Measurements from ENCODE around the gene FLNC. TPM values are rescaled to one million over a fixed set of nuclear protein-coding genes. Genes with fewer than 3 reads are reported as not detected.

The FLNC gene, protein sequence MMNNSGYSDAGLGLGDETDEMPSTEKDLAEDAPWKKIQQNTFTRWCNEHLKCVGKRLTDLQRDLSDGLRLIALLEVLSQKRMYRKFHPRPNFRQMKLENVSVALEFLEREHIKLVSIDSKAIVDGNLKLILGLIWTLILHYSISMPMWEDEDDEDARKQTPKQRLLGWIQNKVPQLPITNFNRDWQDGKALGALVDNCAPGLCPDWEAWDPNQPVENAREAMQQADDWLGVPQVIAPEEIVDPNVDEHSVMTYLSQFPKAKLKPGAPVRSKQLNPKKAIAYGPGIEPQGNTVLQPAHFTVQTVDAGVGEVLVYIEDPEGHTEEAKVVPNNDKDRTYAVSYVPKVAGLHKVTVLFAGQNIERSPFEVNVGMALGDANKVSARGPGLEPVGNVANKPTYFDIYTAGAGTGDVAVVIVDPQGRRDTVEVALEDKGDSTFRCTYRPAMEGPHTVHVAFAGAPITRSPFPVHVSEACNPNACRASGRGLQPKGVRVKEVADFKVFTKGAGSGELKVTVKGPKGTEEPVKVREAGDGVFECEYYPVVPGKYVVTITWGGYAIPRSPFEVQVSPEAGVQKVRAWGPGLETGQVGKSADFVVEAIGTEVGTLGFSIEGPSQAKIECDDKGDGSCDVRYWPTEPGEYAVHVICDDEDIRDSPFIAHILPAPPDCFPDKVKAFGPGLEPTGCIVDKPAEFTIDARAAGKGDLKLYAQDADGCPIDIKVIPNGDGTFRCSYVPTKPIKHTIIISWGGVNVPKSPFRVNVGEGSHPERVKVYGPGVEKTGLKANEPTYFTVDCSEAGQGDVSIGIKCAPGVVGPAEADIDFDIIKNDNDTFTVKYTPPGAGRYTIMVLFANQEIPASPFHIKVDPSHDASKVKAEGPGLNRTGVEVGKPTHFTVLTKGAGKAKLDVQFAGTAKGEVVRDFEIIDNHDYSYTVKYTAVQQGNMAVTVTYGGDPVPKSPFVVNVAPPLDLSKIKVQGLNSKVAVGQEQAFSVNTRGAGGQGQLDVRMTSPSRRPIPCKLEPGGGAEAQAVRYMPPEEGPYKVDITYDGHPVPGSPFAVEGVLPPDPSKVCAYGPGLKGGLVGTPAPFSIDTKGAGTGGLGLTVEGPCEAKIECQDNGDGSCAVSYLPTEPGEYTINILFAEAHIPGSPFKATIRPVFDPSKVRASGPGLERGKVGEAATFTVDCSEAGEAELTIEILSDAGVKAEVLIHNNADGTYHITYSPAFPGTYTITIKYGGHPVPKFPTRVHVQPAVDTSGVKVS (N-terminal part only)
- total RNA-seq, result 100 to 1,000 TPM in 1 of 4 donors, 10 to 100 TPM in 3; 21.3 to 234 (median 57.9) TPM

DNA sequence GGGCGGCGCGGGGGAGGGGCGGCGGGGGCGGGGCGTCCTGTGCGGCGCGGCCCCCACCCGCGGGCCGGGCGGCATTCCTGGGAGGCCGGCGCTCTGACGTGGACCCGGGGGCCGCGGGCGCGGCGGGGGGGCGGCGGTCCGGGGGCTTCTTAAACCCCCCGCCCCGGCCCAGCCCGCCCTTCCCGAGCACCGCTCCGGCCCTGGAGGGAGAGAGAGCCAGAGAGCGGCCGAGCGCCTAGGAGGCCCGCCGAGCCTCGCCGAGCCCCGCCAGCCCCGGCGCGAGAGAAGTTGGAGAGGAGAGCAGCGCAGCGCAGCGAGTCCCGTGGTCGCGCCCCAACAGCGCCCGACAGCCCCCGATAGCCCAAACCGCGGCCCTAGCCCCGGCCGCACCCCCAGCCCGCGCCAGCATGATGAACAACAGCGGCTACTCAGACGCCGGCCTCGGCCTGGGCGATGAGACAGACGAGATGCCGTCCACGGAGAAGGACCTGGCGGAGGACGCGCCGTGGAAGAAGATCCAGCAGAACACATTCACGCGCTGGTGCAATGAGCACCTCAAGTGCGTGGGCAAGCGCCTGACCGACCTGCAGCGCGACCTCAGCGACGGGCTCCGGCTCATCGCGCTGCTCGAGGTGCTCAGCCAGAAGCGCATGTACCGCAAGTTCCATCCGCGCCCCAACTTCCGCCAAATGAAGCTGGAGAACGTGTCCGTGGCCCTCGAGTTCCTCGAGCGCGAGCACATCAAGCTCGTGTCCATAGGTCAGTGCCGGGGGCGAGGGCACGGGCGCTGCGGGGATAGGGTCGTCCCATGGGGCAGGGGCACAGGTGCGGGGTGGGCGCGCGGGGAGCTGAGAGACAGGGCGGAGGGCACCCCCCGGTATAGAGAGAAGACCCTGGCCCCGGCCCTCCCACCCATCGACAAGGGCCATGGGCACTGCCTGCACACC, at the start of gene FLNC:
FLNC (plus strand) TSS at position 176 of the 947 bp plus-strand sequence; CDS start at position 408, 232 bp downstream.
- peak within 1 kb of the TSS; percentile 78 to 94 (median 82) for H3K27ac ChIP-seq
- intact Hi-C loops (cut with DNase I; ENCODE audit: low total_unique reads) (no loop called here), in situ Hi-C loops (cut with MboI; ENCODE audit: low pct_ligation_motif_present in 1 of 4, low pct_unique_long_range_greater_than_20kb in 1 of 4, low sequenced_read_pairs in 3 of 4) (no loop called here)
- H3K9me3 ChIP-seq, result no peaks in the 10 kb centered on the region
- DNase-seq, result peak; percentile 43
- H3K4me1 ChIP-seq, result peaks cover 12 to 42% (median 26%) of the 10 kb centered on the region in 4 donors
- peak within 1 kb of the TSS; percentile 29 to 82 (median 52) for H3K4me3 ChIP-seq
- WGBS, 2 donors (ENCODE audit: low coverage in 1 of 2), result 5% methylated on average over 63 of the region's 109 CpGs; no CpG with 5 or more reads in 1 of the 2 donors
- TF ChIP-seq POLR2A (IDR thresholded peaks at IDR 0.05) (peak; percentile 55), EP300 (IDR thresholded peaks at IDR 0.05; ENCODE audit: low read depth) (no peak), POLR2AphosphoS5 (IDR thresholded peaks at IDR 0.05) (peak; percentile 28 to 78 (median 72))
- H3K27me3 ChIP-seq, result peaks cover 50% of the 10 kb centered on the region
- no peaks in the 10 kb centered on the region for H3K36me3 ChIP-seq

DNA sequence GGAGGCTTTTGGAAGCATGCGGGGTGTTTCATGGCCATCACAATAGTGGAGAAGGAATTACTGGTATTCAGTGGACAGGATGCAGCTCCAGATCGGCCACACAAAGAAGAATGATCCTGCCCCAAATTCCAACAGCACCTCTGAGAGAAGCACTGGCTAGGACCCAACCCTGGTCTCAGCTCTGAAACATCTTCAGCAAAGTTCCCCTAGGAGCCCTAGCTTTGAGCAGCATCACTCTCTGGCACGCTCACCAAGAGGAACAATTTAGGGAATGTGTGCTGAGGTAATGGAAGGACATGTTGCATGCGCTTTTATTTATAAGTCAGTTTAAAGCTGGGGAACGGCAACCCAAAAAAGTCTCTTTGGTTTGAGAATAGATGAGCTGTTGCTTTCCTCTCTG, 49.1 kb upstream of the FLNC start:
- no peak for DNase-seq
- H3K27ac ChIP-seq, result peak overlapping the region; percentile 19 to 74 (median 70)

DNA sequence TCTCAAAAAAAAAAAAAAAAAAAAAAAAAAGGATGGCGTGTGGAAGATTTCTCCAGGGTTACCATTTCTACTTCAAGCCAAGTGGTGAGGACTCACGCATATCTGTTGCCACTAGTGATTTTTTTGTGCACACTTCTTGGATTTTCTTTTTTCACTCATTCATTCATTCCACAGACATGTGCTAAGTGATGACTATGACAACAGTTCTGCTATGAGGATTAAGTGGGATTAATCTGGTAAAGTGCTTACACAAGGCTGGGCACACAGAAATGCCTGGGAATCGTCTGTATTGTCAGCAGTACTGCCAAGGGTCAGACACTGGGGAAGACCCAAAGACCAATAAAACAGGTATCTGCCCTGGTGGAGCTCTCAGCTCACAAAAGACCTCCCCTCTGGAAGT, 48.4 kb upstream of the FLNC start:
- H3K27ac ChIP-seq, result peak overlapping the region; percentile 22 to 74 (median 70)
- no peak for TF ChIP-seq POLR2A (IDR thresholded peaks at IDR 0.05)
- TF ChIP-seq, protein P1, sequence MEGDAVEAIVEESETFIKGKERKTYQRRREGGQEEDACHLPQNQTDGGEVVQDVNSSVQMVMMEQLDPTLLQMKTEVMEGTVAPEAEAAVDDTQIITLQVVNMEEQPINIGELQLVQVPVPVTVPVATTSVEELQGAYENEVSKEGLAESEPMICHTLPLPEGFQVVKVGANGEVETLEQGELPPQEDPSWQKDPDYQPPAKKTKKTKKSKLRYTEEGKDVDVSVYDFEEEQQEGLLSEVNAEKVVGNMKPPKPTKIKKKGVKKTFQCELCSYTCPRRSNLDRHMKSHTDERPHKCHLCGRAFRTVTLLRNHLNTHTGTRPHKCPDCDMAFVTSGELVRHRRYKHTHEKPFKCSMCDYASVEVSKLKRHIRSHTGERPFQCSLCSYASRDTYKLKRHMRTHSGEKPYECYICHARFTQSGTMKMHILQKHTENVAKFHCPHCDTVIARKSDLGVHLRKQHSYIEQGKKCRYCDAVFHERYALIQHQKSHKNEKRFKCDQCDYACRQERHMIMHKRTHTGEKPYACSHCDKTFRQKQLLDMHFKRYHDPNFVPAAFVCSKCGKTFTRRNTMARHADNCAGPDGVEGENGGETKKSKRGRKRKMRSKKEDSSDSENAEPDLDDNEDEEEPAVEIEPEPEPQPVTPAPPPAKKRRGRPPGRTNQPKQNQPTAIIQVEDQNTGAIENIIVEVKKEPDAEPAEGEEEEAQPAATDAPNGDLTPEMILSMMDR (IDR thresholded peaks at IDR 0.05), result no peak
- no peak for TF ChIP-seq POLR2AphosphoS5 (IDR thresholded peaks at IDR 0.05)
- TF ChIP-seq EP300 (IDR thresholded peaks at IDR 0.05; ENCODE audit: low read depth), result no peak
- peaks cover 3 to 9% of the 10 kb centered on the region in 2 donors for H3K9me3 ChIP-seq
- no peaks in the 10 kb centered on the region for H3K27me3 ChIP-seq
- in situ Hi-C loops (cut with MboI; ENCODE audit: low pct_ligation_motif_present in 1 of 4, low pct_unique_long_range_greater_than_20kb in 1 of 4, low sequenced_read_pairs in 3 of 4), result no loop called here
- H3K4me3 ChIP-seq, result no peak overlapping the region
- intact Hi-C loops (cut with DNase I; ENCODE audit: low total_unique reads), result no loop called here
- peaks cover 0 to 4% (median 0%) of the 10 kb centered on the region in 4 donors for H3K4me1 ChIP-seq
- 68% methylated on average over 3 of the region's 3 CpGs; no CpG with 5 or more reads in 1 of the 2 donors for WGBS, 2 donors (ENCODE audit: low coverage in 1 of 2)
- DNase-seq, result no peak
- H3K36me3 ChIP-seq, result no peaks in the 10 kb centered on the region

More for the DNA sequence above, 49.1 kb upstream of the FLNC start:
- TF ChIP-seq POLR2A (IDR thresholded peaks at IDR 0.05), result no peak
- no peak for TF ChIP-seq POLR2AphosphoS5 (IDR thresholded peaks at IDR 0.05)
- no peak for TF ChIP-seq EP300 (IDR thresholded peaks at IDR 0.05; ENCODE audit: low read depth)
- TF ChIP-seq, protein P1 (IDR thresholded peaks at IDR 0.05), result no peak
- Histone ChIP-seq H3K4me3 (no peak overlapping the region), H3K9me3 (peaks cover 3 to 9% of the 10 kb centered on the region in 2 donors), H3K27me3 (no peaks in the 10 kb centered on the region), H3K4me1 (peaks cover 0 to 4% (median 0%) of the 10 kb centered on the region in 4 donors), H3K36me3 (no peaks in the 10 kb centered on the region)
- in situ Hi-C loops (cut with MboI; ENCODE audit: low pct_ligation_motif_present in 1 of 4, low pct_unique_long_range_greater_than_20kb in 1 of 4, low sequenced_read_pairs in 3 of 4), result no loop called here
- intact Hi-C loops (cut with DNase I; ENCODE audit: low total_unique reads), result no loop called here
- 80% methylated on average over 1 to 5 of the region's 5 CpGs for WGBS, 2 donors (ENCODE audit: low coverage in 1 of 2)
